ENCODE measurements around the gene PRKCSH.

Gene PRKCSH

GRCh38 chr19:11434703-11435056 is 755 bp upstream of the PRKCSH start:
- TF ChIP-seq POLR2AphosphoS5 (IDR thresholded peaks at IDR 0.05; ENCODE audit: low read depth, low read length): no peak
- no peak for TF ChIP-seq TAF1 (IDR thresholded peaks at IDR 0.05; ENCODE audit: borderline replicate concordance, insufficient read depth, low read length)
- no peak for TF ChIP-seq REST (IDR thresholded peaks at IDR 0.05; ENCODE audit: insufficient read depth in 1 of 2, low read depth in 2 of 2, low read length in 2 of 2)
- TF ChIP-seq SIN3A (IDR thresholded peaks at IDR 0.05; ENCODE audit: borderline replicate concordance, insufficient read depth, low read length): no peak
- no peak for TF ChIP-seq FOXP2 (optimal IDR thresholded peaks at IDR 0.05; ENCODE audit: borderline replicate concordance, extremely low read depth, extremely low read length, insufficient read depth)

DNA sequence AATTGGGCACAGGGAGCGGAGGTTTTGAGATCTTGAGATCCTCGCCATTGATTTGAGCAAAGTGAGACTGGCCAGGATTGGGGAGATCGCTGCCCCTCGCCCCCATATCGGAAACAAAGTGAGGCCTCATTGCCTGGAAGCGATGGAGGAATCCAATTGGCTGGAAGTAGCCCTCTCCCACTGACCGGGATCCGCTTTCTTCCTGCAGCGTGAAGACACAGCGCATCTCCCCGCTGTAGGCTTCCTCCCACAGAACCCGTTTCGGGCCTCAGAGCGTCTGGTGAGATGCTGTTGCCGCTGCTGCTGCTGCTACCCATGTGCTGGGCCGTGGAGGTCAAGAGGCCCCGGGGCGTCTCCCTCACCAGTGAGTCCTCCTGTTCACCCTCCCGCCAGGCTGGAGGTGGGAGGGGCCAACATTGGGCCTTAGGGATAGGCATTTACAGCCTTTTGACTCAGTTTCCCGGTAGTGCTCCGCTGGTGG is 438 bp downstream of the PRKCSH start:
- TF ChIP-seq TAF1 (IDR thresholded peaks at IDR 0.05; ENCODE audit: borderline replicate concordance, insufficient read depth, low read length): no peak
- TF ChIP-seq FOXP2 (optimal IDR thresholded peaks at IDR 0.05; ENCODE audit: borderline replicate concordance, extremely low read depth, extremely low read length, insufficient read depth): no peak
- no peak for TF ChIP-seq REST (IDR thresholded peaks at IDR 0.05; ENCODE audit: insufficient read depth in 1 of 2, low read depth in 2 of 2, low read length in 2 of 2)
- no peak for TF ChIP-seq SIN3A (IDR thresholded peaks at IDR 0.05; ENCODE audit: borderline replicate concordance, insufficient read depth, low read length)
- no peak for TF ChIP-seq POLR2AphosphoS5 (IDR thresholded peaks at IDR 0.05; ENCODE audit: low read depth, low read length)

DNA sequence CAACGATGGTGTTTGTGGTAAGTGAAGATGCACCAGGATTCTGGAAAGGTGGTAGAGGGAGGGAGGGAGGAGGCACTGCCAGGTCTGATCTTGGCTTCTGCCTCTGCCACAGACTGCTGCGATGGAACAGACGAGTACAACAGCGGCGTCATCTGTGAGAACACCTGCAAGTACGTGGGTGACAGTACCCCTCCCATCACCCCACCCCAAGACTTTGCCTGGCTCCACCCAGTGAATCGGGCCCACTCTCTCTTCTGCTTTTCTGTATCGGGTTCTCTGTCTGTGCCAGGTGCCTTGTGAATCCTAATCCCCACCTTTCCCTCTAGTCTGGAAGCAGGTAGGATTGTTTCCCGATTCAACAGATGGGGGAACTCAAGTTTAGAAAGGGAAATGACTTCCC is 2.5 kb downstream of the PRKCSH start:
- TF ChIP-seq POLR2AphosphoS5 (IDR thresholded peaks at IDR 0.05; ENCODE audit: low read depth, low read length) (no peak), REST (IDR thresholded peaks at IDR 0.05; ENCODE audit: insufficient read depth in 1 of 2, low read depth in 2 of 2, low read length in 2 of 2) (no peak), TAF1 (IDR thresholded peaks at IDR 0.05; ENCODE audit: borderline replicate concordance, insufficient read depth, low read length) (no peak), SIN3A (IDR thresholded peaks at IDR 0.05; ENCODE audit: borderline replicate concordance, insufficient read depth, low read length) (no peak), FOXP2 (optimal IDR thresholded peaks at IDR 0.05; ENCODE audit: borderline replicate concordance, extremely low read depth, extremely low read length, insufficient read depth) (no peak)

DNA sequence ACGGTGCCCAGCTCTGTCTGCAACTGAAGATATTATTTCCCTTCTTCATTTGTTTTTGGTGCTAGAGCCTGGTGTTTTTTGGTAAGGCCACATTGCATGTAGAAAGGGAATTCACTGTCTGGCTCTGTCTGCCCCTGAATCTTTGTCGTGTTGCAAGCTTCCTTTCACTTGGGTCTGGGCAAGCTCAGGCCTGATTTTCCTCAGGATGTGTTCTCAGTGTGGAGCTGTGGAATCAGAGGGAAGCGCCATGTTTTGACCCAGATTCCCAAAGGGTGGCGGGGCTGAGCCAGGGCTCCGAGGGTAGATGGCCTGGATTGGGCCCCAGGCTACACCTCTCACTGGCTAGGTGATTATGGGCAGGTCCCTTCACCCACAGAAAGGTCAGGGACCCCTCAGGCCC is 8.6 kb downstream of the PRKCSH start:
- TF ChIP-seq TAF1 (IDR thresholded peaks at IDR 0.05; ENCODE audit: borderline replicate concordance, insufficient read depth, low read length) (no peak), SIN3A (IDR thresholded peaks at IDR 0.05; ENCODE audit: borderline replicate concordance, insufficient read depth, low read length) (no peak), FOXP2 (optimal IDR thresholded peaks at IDR 0.05; ENCODE audit: borderline replicate concordance, extremely low read depth, extremely low read length, insufficient read depth) (no peak), REST (IDR thresholded peaks at IDR 0.05; ENCODE audit: insufficient read depth in 1 of 2, low read depth in 2 of 2, low read length in 2 of 2) (no peak), POLR2AphosphoS5 (IDR thresholded peaks at IDR 0.05; ENCODE audit: low read depth, low read length) (no peak)

- no peak for TF ChIP-seq REST (IDR thresholded peaks at IDR 0.05; ENCODE audit: insufficient read depth in 1 of 2, low read depth in 2 of 2, low read length in 2 of 2)
- TF ChIP-seq FOXP2 (optimal IDR thresholded peaks at IDR 0.05; ENCODE audit: borderline replicate concordance, extremely low read depth, extremely low read length, insufficient read depth): no peak
- TF ChIP-seq TAF1 (IDR thresholded peaks at IDR 0.05; ENCODE audit: borderline replicate concordance, insufficient read depth, low read length): no peak
- no peak for TF ChIP-seq SIN3A (IDR thresholded peaks at IDR 0.05; ENCODE audit: borderline replicate concordance, insufficient read depth, low read length)
- TF ChIP-seq POLR2AphosphoS5 (IDR thresholded peaks at IDR 0.05; ENCODE audit: low read depth, low read length): no peak
Measured at GRCh38 chr19:11445141-11445540, 9.7 kb downstream of the PRKCSH start.
